HG03045 (cell line): ENCODE results near the gene ZNF814.
A peak's percentile ranks its signal among the peaks of the same experiment; 100 is the strongest.
"Not testable (repeated sequence)": the region's sequence is repeated elsewhere in the genome, so short reads cannot be mapped to it uniquely, and the experiment has no call there.

Experiments
- ATAC-seq: cut with Tn5 transposase; IDR thresholded peaks from one replicate; pipeline ENCODE4 v1.9.1; 2021; ENCODE audit warnings: mild to moderate bottlenecking, moderate library complexity; ENCODE audit not compliant: unreplicated experiment

The ZNF814 gene

GRCh38 chr19:57888560-57889231 is at the start of gene ZNF814:
Gene ZNF814 (minus strand): TSS chr19:57889037. CDS start chr19:57888802, 235 bp downstream.
- peak; percentile 71 for ATAC-seq

- ATAC-seq: no peak
These were observed 46.9 kb upstream of the ZNF814 start for GRCh38 chr19:57935731-57936130.

- ATAC-seq: no peak
These were observed 46.2 kb upstream of the ZNF814 start, which contains the start of gene ZNF418 for GRCh38 chr19:57934820-57935665. Gene ZNF418 (minus strand): TSS chr19:57935402. CDS start chr19:57933822, 1,580 bp downstream.

- no peak for ATAC-seq
These were observed 38.8 kb upstream of the ZNF814 start for GRCh38 chr19:57927587-57927986.

DNA sequence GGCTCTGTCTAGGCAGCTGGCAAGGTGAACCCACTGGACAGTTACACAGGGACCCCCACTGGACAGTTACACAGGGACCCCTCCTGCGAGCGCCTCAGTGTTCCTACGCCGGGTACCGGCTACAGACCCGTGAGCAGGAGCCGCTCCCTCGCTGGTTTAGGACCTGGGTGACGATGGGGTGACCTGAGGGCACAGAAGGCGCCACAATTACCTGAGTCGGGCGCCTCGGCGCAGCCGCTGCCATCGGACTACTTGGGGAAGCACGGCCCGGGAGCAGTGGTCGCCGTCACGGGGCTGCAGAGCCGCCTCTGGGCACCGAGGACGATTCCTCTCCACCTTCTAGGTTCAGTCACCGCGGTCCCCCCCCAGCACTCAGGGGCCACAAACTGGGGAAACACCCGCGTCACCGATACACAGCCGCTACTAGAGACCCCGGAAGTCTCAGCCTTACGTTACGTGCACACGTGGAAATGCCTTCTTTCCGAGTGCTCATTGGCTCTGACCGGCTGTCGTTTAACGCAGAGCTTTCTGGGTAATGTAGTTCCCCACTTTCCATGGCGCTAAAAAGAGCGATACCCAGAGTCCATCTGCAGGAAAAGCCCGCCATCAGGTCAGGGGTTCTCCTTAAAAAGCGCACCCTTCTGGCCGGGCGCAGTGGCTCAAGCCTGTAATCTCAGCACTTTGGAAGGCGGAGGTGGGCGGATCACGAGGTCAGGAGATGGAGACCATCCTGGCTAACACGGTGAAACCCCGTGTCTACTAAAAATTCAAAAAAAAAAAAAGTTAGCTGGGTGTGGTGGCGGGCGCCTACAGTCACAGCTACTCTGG is 27.5 kb upstream of the ZNF814 start, which contains the start of gene ZNF417:
Gene ZNF417, minus strand, starts transcription at position 425 of the 828 bp plus-strand sequence. Its CDS starts 181 bp downstream, at position 244.
- ATAC-seq: peak; percentile 97

DNA sequence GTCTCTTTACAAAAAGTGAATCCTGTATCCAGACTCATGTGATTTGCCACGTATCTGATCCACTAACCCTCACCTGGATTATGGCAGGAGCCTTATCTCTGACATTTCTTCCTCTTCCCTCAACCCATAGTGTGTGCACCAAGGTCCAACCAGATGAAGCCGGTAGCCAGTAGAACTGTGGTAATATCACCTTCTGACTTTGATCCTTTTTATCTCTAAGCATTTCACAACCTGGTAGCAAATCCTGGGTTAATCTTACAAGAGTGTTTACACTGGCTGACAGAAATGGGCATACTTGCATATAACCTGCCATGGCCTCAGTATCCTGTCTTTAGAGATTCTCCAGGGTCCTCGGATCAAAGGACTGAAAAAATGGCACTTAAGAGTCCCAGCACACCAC is 25.7 kb upstream of the ZNF814 start:
- no peak for ATAC-seq

- ATAC-seq: no peak
These were observed 18.6 kb upstream of the ZNF814 start for GRCh38 chr19:57907394-57907793.

DNA sequence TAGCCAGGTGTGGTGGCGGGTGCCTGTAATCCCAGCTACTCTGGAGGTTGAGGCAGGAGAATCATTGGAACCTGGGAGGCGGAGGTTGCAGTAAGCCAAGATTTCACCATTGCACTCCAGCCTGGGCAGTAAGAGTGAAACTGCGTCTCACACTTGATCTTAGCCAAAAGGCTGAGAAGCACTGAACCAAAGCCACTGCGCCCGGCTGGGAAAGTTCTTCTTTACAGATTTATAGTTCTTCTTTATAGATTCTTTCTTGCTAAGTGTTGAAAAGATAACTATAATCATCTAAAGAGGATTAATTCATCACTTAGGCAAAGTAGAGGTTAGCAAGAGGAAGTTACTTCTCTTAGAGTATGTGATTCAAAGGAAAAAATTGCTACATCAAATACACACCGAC is 16.4 kb upstream of the ZNF814 start:
- ATAC-seq: no peak

DNA sequence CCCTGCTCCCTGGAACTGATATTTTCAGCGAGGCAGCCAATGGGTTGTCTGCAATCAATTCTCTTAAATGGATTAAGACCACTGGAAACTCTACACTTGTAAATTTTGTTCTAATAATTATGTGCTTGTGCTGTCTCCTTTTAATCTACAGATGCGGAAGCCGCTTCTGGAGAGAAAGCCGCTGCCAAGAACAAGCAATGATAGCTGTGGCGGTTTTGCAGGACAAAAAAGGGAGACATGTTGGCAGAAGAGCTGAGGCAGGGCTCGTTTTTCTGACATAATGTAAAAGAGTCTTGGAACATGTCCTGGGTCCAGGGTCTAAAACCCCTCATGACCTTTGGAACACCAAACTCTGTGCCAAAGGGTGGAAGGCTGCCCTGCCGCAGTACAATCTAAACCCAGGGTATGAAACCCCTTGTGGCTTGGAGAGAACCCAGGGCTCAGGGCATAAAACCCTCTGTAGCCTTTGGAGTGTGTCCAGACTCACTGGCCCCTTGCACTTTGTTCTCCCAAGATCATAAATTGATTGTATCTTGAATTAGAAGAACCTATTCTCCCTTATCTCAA is 14.9 kb upstream of the ZNF814 start:
- ATAC-seq: no peak

- ATAC-seq: no peak
These were observed 11.5 kb upstream of the ZNF814 start for GRCh38 chr19:57900311-57900710.

- not testable (repeated sequence) for ATAC-seq
These were observed 1.9 kb upstream of the ZNF814 start for GRCh38 chr19:57890706-57891105.

DNA sequence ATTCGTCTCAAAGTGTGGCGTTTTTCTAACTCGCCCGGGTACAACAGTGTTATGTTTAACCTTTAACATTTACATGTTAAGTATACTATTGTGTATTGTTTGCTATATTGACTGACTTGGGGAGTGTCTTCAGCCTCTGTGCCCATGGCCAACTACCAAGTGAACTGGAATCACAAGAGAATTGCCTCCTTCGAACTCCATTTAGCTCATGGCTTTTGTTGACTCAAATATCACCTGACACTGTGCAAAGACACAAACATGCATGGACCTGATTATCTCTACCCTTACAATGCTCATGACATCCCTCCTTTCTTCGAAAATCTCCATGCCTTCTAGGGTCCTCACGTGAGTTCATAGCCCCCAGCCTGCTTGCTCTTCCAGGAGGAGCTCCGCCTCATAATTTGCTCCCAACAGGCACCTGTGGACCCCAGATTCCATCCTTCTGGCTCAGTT is 704 bp downstream of the ZNF814 start:
- no peak for ATAC-seq

DNA sequence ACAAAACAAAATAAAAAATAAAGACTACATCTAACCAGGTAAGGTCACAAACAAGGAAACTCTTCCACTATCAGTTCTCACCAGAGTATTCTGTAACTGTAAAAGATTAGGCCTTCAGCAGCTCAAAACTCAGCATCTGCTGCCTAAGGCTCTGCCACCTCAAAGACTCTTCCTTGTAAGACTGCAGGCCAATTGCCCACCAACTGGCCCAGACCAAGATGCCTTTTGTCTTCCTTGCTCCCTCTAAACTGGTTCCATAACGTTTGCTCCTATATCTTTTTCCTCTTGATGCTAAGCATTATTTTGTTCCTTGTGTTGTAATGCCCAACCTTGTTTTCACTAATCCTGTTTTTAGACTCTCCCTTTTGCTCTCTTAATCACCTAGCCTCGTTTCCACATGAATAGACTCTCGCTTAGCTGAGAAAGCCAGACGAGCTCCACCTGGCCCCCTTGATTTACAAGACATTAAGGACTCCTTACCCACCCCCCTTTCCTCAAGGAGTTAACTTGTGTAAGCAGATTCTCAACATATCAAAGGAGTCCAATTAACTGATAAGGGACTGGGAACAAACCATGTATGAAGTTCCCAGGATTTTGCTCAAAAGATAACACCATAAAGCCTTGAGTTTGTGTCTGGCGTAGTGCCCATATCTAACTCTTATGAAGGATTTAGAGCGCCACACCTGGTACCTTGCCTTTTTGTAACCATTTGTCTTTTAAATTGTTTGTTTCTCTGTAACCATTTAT is 1.5 kb downstream of the ZNF814 start:
- no peak for ATAC-seq

GRCh38 chr19:57886046-57886445 is 2.8 kb downstream of the ZNF814 start:
- ATAC-seq: no peak

GRCh38 chr19:57873883-57874799 is 14.7 kb downstream of the ZNF814 start:
- ATAC-seq: not testable (repeated sequence)

DNA sequence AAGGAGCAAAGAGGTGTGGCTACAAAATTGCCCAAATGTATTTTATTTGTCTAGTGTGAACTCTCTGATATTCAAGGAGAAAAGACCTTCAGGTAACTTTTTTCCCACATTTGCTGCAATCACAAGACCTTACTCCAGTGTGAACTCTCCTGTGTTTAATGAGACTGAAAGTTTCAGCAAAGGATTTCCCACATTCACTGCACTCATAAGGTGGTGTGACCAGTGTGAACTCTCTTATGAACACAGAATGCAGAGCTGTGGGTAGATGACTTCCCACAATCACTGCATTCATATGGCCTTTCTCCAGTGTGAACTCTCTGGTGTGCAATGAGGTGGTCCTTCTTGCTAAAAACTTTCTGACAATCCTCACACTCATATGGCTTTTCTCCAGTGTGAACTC is 16.4 kb downstream of the ZNF814 start:
- ATAC-seq: no peak

DNA sequence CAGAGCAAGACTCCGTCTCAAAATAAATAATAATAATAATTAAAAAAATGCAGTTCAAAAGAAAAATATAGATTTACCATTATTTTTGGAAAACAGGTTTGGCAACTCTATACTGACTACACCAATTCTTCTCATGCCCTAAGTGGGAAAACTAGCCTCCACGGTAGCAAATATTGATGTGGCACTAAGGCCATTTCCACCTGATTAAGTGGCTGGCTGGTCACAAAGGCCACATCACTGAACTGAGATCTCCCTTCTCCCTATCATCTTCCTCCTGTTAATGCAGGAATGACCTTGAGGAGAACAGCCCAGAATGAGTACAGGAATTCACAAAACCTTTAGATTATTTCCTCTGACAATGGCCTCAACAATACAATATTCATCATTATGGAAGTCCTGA is 18.6 kb downstream of the ZNF814 start:
- no peak for ATAC-seq

GRCh38 chr19:57869655-57870054 is 19.2 kb downstream of the ZNF814 start:
- not testable (repeated sequence) for ATAC-seq
